ENCODE measurements around the gene TRABD. TPM values are rescaled to one million over a fixed set of nuclear protein-coding genes. Genes with fewer than 3 reads are reported as not detected.

TRABD gene
- total and polyA plus RNA-seq, 2 donors from 2014 or later: 34.2 to 56.3 TPM

- TF ChIP-seq CTCF (IDR thresholded peaks at IDR 0.05; ENCODE audit: borderline replicate concordance, extremely low read depth, insufficient read depth): no peak
- Histone ChIP-seq H3K27me3 (ENCODE audit: control insufficient read depth, insufficient read depth, low read length) (no peaks in the 10 kb centered on the region), H3K4me3 (ENCODE audit: low read length in 3 of 3) (no peak overlapping the region), H3K9me3 (ENCODE audit: control insufficient read depth in 2 of 3, insufficient read depth in 1 of 3, low read length in 3 of 3) (no peaks in the 10 kb centered on the region), H3K27ac (ENCODE audit: low read depth in 2 of 2, low read length in 2 of 2) (no peak overlapping the region), H3K36me3 (ENCODE audit: control insufficient read depth in 2 of 3, insufficient read depth in 3 of 3, low read length in 3 of 3) (peaks cover 0 to 29% (median 22%) of the 10 kb centered on the region in 3 donors), H3K4me1 (ENCODE audit: control insufficient read depth in 2 of 3, insufficient read depth in 2 of 3, low read depth in 1 of 3, low read length in 3 of 3) (no peaks in the 10 kb centered on the region), H3K9ac (ENCODE audit: low read length in 3 of 3) (no peak overlapping the region)
- intact Hi-C loops (cut with DNase I): no loop called here
- DNase-seq (no peak), FAIRE-seq (no peak)
These were observed 41.1 kb downstream of the TRABD start for GRCh38 chr22:50226875-50227165.

- Histone ChIP-seq H3K36me3 (ENCODE audit: control insufficient read depth in 2 of 3, insufficient read depth in 3 of 3, low read length in 3 of 3) (peaks cover 0 to 20% (median 18%) of the 10 kb centered on the region in 3 donors), H3K27ac (ENCODE audit: low read depth in 2 of 2, low read length in 2 of 2) (no peak overlapping the region), H3K9ac (ENCODE audit: low read length in 3 of 3) (no peak overlapping the region), H3K9me3 (ENCODE audit: control insufficient read depth in 2 of 3, insufficient read depth in 1 of 3, low read length in 3 of 3) (no peaks in the 10 kb centered on the region), H3K4me1 (ENCODE audit: control insufficient read depth in 2 of 3, insufficient read depth in 2 of 3, low read depth in 1 of 3, low read length in 3 of 3) (no peaks in the 10 kb centered on the region), H3K4me3 (ENCODE audit: low read length in 3 of 3) (no peak overlapping the region), H3K27me3 (ENCODE audit: control insufficient read depth, insufficient read depth, low read length) (no peaks in the 10 kb centered on the region)
- DNase-seq (no peak), FAIRE-seq (no peak)
- intact Hi-C loops (cut with DNase I): no loop called here
- no peak for TF ChIP-seq CTCF (IDR thresholded peaks at IDR 0.05; ENCODE audit: borderline replicate concordance, extremely low read depth, insufficient read depth)
These were observed 42.0 kb downstream of the TRABD start for GRCh38 chr22:50227579-50228215.

- H3K36me3 ChIP-seq (ENCODE audit: control insufficient read depth in 2 of 3, insufficient read depth in 3 of 3, low read length in 3 of 3): peaks cover 0 to 16% (median 14%) of the 10 kb centered on the region in 3 donors
- H3K27me3 ChIP-seq (ENCODE audit: control insufficient read depth, insufficient read depth, low read length): no peaks in the 10 kb centered on the region
- H3K27ac ChIP-seq (ENCODE audit: low read depth in 2 of 2, low read length in 2 of 2): no peak overlapping the region
- H3K4me1 ChIP-seq (ENCODE audit: control insufficient read depth in 2 of 3, insufficient read depth in 2 of 3, low read depth in 1 of 3, low read length in 3 of 3): no peaks in the 10 kb centered on the region
- FAIRE-seq (no peak), DNase-seq (no peak)
- no peak overlapping the region for H3K9ac ChIP-seq (ENCODE audit: low read length in 3 of 3)
- intact Hi-C loops (cut with DNase I): no loop called here
- no peaks in the 10 kb centered on the region for H3K9me3 ChIP-seq (ENCODE audit: control insufficient read depth in 2 of 3, insufficient read depth in 1 of 3, low read length in 3 of 3)
- no peak overlapping the region for H3K4me3 ChIP-seq (ENCODE audit: low read length in 3 of 3)
- no peak for TF ChIP-seq CTCF (IDR thresholded peaks at IDR 0.05; ENCODE audit: borderline replicate concordance, extremely low read depth, insufficient read depth)
These were observed 42.7 kb downstream of the TRABD start for GRCh38 chr22:50228366-50228765.

GRCh38 chr22:50229370-50229769 is 43.7 kb downstream of the TRABD start:
- no peak overlapping the region for H3K4me3 ChIP-seq (ENCODE audit: low read length in 3 of 3)
- H3K9ac ChIP-seq (ENCODE audit: low read length in 3 of 3): no peak overlapping the region
- H3K9me3 ChIP-seq (ENCODE audit: control insufficient read depth in 2 of 3, insufficient read depth in 1 of 3, low read length in 3 of 3): no peaks in the 10 kb centered on the region
- peaks cover 0 to 11% (median 9%) of the 10 kb centered on the region in 3 donors for H3K36me3 ChIP-seq (ENCODE audit: control insufficient read depth in 2 of 3, insufficient read depth in 3 of 3, low read length in 3 of 3)
- H3K27ac ChIP-seq (ENCODE audit: low read depth in 2 of 2, low read length in 2 of 2): no peak overlapping the region
- H3K4me1 ChIP-seq (ENCODE audit: control insufficient read depth in 2 of 3, insufficient read depth in 2 of 3, low read depth in 1 of 3, low read length in 3 of 3): no peaks in the 10 kb centered on the region
- H3K27me3 ChIP-seq (ENCODE audit: control insufficient read depth, insufficient read depth, low read length): no peaks in the 10 kb centered on the region
- no peak for DNase-seq
- intact Hi-C loops (cut with DNase I): no loop called here
- TF ChIP-seq CTCF (IDR thresholded peaks at IDR 0.05; ENCODE audit: borderline replicate concordance, extremely low read depth, insufficient read depth): no peak
- FAIRE-seq: no peak

Data from kidney (tissue), 14 donors.